ENCODE measurements around the gene TEX10.

DNA sequence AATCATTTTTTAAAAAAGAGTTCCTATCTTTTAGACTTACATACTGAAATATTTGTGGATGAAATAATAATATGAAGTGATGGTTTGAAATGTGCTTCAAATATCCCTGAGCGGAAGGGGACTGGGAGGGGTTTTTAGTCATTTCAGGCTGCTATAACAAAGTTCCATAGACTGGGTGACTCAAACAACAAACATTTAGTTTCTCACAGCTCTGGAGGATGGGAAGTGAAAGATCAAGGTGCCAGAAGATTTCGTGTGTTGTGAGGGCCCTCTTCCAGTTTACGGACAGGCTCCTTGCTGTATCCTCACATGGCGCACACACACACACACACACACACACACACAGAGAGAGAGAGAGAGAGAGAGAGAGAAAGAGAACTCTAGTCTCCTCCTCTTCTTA, 27.1 kb upstream of the TEX10 start:
- TF ChIP-seq, protein P1, sequence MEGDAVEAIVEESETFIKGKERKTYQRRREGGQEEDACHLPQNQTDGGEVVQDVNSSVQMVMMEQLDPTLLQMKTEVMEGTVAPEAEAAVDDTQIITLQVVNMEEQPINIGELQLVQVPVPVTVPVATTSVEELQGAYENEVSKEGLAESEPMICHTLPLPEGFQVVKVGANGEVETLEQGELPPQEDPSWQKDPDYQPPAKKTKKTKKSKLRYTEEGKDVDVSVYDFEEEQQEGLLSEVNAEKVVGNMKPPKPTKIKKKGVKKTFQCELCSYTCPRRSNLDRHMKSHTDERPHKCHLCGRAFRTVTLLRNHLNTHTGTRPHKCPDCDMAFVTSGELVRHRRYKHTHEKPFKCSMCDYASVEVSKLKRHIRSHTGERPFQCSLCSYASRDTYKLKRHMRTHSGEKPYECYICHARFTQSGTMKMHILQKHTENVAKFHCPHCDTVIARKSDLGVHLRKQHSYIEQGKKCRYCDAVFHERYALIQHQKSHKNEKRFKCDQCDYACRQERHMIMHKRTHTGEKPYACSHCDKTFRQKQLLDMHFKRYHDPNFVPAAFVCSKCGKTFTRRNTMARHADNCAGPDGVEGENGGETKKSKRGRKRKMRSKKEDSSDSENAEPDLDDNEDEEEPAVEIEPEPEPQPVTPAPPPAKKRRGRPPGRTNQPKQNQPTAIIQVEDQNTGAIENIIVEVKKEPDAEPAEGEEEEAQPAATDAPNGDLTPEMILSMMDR (IDR thresholded peaks at IDR 0.05), result no peak
- TF ChIP-seq POLR2A (IDR thresholded peaks at IDR 0.05), result no peak

Data from esophagus squamous epithelium (tissue), 4 donors.